Stimulated activated CD8-positive, alpha-beta memory T cell treated with anti-CD3 and anti-CD28 coated beads, Interleukin-12 subunit alpha, Interleukin-12 subunit beta, amount 100 ng/mL, for 1 hour (primary cell): ENCODE data around the gene AOAH.
"Not testable (repeated sequence)": the region's sequence is repeated elsewhere in the genome, so short reads cannot be mapped to it uniquely, and the experiment has no call there.

ENCODE experiments used
- DNase-seq: peaks from one replicate; pipeline ENCODE4 v3.0.0-alpha.2; 2020; ENCODE audit warnings: low read depth

Gene AOAH

DNA sequence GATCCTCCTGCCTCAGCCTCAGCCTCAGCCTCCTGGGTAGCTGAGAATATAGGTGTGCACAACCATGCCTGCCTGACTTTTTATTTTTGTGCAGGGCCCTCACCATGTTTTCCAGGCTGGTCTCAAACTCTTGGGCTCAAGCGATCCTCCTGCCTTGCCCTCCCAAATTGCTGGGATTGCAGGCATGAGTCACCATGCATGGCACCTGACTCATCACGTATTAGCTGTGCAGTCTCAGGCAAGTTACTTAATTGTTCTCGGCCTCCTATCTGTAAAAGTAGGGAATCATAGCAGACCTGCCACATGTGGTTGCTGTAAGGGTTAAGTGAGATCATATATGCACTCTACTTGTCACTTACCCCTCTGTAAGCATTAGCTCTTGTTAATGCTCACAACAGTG lies 217.5 kb downstream of the AOAH start:
- no peak for DNase-seq

- no peak for DNase-seq
These were observed 218.0 kb downstream of the AOAH start for GRCh38 chr7:36506130-36506798.

GRCh38 chr7:36504617-36505016 lies 219.7 kb downstream of the AOAH start:
- not testable (repeated sequence) for DNase-seq

DNA sequence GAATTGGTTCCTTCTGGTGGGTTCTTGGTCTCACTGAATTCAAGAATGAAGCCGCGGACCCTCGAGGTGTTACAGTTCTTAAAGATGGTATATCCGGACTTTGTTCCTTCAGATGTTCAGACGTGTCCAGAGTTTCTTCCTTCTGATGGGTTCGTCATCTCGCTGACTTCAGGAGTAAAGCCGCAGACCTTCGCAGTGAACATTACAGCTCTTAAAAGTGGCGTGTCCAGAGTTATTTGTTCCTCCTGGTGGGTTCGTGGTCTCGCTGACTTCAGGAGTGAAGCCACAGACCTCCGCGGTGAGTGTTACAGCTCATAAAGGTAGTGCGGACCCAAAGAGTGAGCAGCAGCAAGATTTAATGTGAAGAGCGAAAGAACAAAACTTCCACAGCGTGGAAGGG lies 220.1 kb downstream of the AOAH start:
- not testable (repeated sequence) for DNase-seq

DNA sequence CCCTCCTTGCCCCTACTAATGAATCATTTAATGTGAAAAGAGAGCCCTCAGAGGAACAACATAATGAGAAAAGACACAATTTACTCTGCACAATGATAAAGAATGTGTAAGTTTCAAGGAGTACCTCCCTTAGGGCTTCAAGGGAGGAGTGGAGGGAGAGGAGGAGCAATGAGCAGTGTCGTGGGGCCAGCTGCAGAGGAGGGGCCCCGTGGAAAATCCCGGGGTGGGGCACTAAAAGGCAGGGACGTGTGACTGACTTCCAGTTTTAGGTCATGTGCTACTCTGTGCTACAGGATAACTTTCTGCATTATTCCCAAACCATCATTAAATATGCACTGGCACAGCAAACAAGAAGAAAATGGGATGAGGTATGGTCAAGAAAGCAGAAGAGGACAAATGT lies 226.5 kb downstream of the AOAH start:
- no peak for DNase-seq

- DNase-seq: not testable (repeated sequence)
These were observed 227.1 kb downstream of the AOAH start for GRCh38 chr7:36497176-36497575.

GRCh38 chr7:36496576-36496975 lies 227.7 kb downstream of the AOAH start:
- DNase-seq: no peak

DNA sequence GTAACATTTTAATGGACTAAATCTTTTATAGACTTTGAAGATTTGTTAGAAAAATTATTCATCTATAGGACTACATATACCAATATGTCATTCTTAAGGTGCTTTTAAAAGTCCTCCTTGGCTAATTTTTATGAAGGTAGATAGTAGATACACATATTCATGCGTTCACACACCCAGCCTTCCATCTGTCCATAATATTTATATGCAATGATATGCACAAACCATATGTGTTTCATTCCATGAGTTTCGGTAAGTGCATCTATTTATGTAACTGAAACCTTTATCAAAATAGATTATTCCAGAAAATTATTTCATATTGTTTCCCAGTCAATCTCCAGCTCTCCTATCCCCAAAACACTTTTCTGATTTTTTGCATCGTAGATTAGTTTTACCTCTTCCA lies 233.0 kb downstream of the AOAH start:
- DNase-seq: no peak

- no peak for DNase-seq
These were observed 233.9 kb downstream of the AOAH start for GRCh38 chr7:36490419-36490830.

DNA sequence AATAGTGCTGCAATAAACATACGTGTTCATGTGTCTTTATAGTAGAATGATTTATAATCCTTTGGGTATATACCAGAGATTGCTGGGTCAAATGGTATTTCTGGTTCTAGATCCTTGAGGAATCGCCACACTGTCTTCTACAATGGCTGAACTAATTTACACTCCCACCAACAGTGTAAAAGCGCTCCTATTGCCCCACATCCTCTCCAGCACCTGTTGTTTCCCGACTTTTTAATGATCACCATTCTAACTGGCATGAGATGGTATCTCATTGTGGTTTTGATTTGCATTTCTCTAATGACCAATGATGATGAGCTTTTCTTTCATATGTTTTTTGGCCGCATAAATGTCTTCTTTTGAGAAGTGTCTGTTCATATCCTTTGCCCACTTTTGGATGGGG lies 235.6 kb downstream of the AOAH start:
- DNase-seq: not testable (repeated sequence)

DNA sequence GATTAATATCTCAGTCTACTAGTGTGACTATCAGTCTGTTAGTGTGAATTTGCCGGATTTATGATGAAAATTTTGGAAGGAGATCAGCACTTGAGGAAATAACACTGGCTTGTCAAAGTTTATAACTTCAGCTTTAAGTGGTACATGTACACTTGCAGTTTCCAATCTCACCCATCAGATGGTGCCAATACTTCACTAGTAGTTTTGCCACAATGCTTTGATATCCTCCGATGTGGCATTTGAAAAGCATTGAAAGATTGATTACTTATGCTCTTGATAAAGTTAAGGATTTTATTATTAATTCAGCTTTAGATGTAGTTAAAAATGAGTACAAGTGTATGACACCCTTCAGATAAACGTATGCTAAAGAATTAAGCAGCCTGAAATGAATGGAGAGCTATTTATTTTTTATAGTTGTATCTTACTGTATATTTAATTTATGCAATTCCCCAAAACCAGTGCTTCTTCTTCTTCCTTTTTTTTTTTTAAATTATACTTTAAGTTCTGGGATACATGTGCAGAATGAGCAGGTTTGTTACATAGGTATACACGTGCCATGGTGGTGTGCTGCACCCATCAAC lies 236.4 kb downstream of the AOAH start:
- DNase-seq: peak; percentile 15

- no peak for DNase-seq
These were observed 238.0 kb downstream of the AOAH start for GRCh38 chr7:36486336-36486735.

GRCh38 chr7:36484265-36484664 lies 240.0 kb downstream of the AOAH start:
- no peak for DNase-seq

DNA sequence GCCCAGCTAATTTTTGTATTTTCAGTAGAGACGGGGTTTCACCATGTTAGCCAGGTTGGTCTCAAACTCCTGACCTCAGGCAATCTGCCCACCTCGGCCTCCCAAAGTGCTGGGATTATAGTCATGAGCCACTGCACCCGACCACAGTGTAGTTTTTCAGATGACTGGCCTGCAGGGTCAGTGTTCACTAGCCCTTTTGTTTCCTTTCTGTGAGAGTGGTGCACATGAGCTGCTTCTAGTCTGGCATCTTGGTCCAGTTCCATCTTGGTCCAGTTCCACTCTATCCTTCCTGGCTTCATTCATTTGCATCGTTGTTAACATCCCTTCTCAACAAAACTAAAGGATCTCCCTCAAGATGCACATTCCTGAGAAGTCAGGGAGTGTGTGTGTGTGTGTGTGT lies 240.4 kb downstream of the AOAH start:
- not testable (repeated sequence) for DNase-seq

DNA sequence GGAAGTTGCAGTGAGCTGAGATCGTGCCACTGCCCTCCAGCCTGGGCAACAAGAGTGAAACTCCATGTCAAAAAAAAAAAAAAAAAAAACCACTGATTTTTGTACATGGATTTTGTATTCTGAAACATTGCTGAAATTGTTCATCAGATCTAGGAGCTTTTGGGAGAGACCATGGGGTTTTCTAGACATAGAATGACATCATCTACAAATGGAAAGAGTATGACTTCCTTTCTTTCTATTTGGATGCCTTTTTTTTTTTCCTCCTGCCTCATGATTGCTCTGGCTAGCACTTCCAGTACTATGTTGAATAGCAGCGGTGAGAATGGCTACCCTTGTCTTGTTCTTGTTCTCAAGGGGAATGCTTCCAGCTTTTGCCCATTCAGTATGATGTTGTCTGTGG lies 245.5 kb downstream of the AOAH start:
- no peak for DNase-seq

GRCh38 chr7:36475381-36475780 lies 248.9 kb downstream of the AOAH start:
- no peak for DNase-seq

DNA sequence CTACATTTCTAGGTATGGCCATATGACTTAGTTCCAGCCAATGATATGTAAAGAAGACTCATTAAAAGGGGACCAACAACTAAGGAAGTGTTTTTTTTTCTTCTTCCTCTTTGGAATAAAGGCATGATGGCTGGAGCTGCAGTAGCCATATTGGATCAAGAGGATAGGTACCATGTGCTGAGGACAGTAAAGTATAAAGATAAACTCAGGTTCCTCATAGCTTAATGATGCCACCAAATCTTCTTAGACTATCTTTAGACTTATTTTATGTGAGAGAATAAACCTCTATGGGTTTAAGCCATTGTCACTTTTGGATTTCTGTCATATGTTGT lies 249.3 kb downstream of the AOAH start:
- DNase-seq: no peak

GRCh38 chr7:36474283-36475010 lies 249.8 kb downstream of the AOAH start:
- no peak for DNase-seq

GRCh38 chr7:36473454-36474282 lies 250.6 kb downstream of the AOAH start:
- no peak for DNase-seq

DNA sequence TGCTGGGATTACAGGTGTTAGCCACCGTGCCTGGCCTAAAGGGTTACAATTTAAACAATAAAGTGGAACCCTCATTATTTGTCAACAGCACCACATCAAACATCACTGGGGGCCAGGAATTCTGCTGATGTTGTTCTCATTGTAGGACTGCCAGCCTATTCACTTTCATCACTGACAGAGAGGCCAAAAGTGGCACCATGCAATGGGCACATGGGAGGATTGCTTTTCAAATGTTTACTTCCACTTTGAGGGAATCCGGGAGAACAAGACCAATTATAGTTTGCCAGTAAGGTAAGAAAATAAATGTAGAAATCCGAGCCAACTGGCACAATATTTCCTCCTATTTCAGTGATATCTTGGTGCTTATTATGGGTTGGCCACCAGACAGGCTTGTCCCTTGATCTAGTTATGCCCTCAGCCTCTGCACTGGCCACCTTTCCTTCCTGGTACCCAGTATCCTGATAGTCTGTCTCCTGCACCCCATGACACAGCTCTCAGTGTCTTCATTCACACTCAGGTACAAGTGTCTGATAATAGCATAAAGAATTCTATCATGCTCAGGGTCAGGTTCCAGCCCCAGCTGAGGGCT lies 252.1 kb downstream of the AOAH start:
- no peak for DNase-seq

DNA sequence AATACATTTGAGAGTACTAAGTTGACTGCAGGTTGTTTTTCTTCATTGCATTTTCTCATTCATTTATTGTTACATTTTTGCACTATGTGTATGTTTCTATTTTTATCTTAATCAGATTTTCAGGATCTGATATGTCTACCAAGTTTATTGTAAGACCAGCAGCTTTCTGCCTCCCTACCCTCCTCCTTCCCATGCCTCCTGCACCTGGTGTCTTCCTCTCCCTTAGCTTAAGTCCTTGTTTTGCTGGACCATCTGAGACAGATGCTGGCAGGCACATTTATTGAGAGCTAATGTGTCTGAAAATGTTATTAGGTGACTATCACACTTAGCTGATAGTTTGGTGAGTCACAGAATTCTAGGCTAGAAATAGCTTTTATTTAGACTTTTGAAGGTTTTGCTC lies 255.1 kb downstream of the AOAH start:
- no peak for DNase-seq

DNA sequence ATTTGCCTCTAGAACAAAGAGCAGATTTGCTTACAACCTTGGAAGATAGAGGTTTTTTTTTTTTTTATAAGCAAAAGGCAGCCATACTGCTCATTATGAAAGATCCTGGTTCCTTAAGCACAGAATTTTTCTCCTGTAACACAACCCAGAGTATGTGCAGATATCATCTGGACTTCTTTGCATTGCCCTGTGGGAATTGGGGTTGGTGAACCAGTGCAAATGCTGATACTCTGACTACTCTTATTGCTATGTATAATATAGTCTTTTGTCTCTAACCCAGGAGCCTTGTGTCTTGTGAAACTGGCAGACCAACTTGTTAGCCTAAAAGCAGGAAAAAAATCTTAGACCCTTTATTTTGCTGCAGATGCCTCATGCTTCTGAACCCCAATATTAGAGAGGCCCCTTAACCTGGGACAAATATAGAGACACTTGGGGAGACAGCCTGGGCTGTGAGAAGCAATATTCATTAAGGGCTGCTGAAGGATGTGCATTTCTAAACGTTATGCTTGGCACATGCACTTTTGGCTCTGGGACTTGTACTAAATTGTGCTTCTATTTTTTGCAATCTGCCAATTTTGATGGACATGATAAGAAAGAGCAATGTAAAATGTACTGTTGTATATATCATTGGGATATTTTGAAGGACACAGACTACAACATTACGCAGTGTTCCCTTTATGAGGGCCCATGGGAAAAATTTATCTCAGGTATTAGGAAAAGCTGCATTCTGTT lies 255.8 kb downstream of the AOAH start:
- no peak for DNase-seq
